Measurements from ENCODE around the gene ADAM15.

The ADAM15 gene

GRCh38 chr1:155050560-155051341, at the start of gene ADAM15:
Gene ADAM15, plus strand, starts transcription at chr1:155051316. Its CDS starts 71 bp downstream, at chr1:155051387.
- DNase-seq (ENCODE audit: low read depth): peak; percentile 74

- no peak for DNase-seq (ENCODE audit: low read depth)
Measured at GRCh38 chr1:155001425-155001674, 49.8 kb upstream of the ADAM15 start.

- peak; percentile 97 for DNase-seq (ENCODE audit: low read depth)
Measured at GRCh38 chr1:155001675-155002463, 49.2 kb upstream of the ADAM15 start.

GRCh38 chr1:155002464-155003226, 48.5 kb upstream of the ADAM15 start, which contains the start of gene ZBTB7B:
Gene ZBTB7B, plus strand, starts transcription at chr1:155002802. Its CDS starts 11,859 bp downstream, at chr1:155014661.
- DNase-seq (ENCODE audit: low read depth): no peak

- DNase-seq (ENCODE audit: low read depth): no peak
Measured at GRCh38 chr1:155003227-155003765, 47.8 kb upstream of the ADAM15 start.

- DNase-seq (ENCODE audit: low read depth): no peak
Measured at GRCh38 chr1:155003766-155004351, 47.3 kb upstream of the ADAM15 start.

GRCh38 chr1:155004352-155005075, 46.6 kb upstream of the ADAM15 start:
- DNase-seq (ENCODE audit: low read depth): no peak

- DNase-seq (ENCODE audit: low read depth): no peak
Measured at GRCh38 chr1:155005076-155006011, 45.8 kb upstream of the ADAM15 start.

- no peak for DNase-seq (ENCODE audit: low read depth)
Measured at GRCh38 chr1:155006601-155007101, 44.5 kb upstream of the ADAM15 start.

- no peak for DNase-seq (ENCODE audit: low read depth)
Measured at GRCh38 chr1:155007251-155007828, 43.8 kb upstream of the ADAM15 start.

- DNase-seq (ENCODE audit: low read depth): no peak
Measured at GRCh38 chr1:155008015-155008941, 42.8 kb upstream of the ADAM15 start.

GRCh38 chr1:155009221-155009711, 41.9 kb upstream of the ADAM15 start:
- no peak for DNase-seq (ENCODE audit: low read depth)

- DNase-seq (ENCODE audit: low read depth): no peak
Measured at GRCh38 chr1:155009742-155010141, 41.4 kb upstream of the ADAM15 start.

GRCh38 chr1:155010211-155010918, 40.8 kb upstream of the ADAM15 start:
- DNase-seq (ENCODE audit: low read depth): no peak

GRCh38 chr1:155011004-155011416, 40.1 kb upstream of the ADAM15 start:
- no peak for DNase-seq (ENCODE audit: low read depth)

- no peak for DNase-seq (ENCODE audit: low read depth)
Measured at GRCh38 chr1:155011437-155012025, 39.6 kb upstream of the ADAM15 start.

- DNase-seq (ENCODE audit: low read depth): no peak
Measured at GRCh38 chr1:155012026-155012546, 39.0 kb upstream of the ADAM15 start.
